GM21723 (cell line): ENCODE data around the gene MCM10.

Source experiments
- ATAC-seq: cut with Tn5 transposase; IDR thresholded peaks from one replicate; pipeline ENCODE4 v1.9.1; 2021; ENCODE audit warnings: mild to moderate bottlenecking, moderate library complexity; ENCODE audit not compliant: unreplicated experiment

Gene MCM10

DNA sequence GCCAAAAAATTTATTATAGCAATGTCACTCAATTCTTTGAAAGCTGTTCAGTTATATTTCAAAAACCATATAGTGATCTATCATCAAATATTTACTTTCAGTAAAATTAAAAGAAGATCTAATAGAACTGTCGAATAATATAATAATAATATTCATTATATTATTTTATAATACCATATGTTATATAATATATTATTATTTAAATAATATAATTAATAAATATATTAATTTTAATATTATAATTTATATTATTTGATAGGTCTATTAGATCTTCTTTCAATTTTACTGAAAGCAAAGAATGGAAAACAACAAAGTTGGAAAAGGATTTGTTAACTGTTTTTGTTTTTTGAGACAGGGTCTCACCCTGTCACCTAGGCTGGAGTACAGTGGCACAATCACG is 95.3 kb downstream of the MCM10 start:
- ATAC-seq, result no peak

GRCh38 chr10:13257621-13258140 is 96.3 kb downstream of the MCM10 start:
- no peak for ATAC-seq
